ENCODE results near the gene CHRNA4.

DNA sequence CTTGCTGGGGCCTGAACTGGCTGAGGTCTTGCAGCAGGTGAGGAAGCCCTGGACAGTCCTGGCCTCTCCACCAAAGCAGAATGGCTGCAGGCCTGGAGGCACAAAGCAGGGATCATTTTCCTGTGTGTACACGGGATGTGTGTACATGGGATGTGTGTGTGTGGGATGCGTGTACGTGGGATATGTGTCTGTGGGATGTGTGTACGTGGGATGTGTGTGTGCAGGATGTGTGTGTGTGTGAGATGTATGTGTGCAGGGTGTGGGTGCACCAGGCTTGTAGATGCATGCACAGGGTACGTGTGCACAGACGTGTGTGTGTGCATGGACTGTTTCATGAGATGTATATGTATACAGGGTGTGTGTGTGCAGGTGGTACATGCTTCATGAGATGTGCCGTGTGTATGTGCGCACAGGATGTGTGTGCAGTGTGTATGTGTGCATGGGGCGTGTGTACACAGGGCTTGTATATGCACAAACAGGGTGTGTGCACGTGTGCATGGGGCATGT, 7.9 kb upstream of the CHRNA4 start:
- TF ChIP-seq, protein P1, sequence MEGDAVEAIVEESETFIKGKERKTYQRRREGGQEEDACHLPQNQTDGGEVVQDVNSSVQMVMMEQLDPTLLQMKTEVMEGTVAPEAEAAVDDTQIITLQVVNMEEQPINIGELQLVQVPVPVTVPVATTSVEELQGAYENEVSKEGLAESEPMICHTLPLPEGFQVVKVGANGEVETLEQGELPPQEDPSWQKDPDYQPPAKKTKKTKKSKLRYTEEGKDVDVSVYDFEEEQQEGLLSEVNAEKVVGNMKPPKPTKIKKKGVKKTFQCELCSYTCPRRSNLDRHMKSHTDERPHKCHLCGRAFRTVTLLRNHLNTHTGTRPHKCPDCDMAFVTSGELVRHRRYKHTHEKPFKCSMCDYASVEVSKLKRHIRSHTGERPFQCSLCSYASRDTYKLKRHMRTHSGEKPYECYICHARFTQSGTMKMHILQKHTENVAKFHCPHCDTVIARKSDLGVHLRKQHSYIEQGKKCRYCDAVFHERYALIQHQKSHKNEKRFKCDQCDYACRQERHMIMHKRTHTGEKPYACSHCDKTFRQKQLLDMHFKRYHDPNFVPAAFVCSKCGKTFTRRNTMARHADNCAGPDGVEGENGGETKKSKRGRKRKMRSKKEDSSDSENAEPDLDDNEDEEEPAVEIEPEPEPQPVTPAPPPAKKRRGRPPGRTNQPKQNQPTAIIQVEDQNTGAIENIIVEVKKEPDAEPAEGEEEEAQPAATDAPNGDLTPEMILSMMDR (IDR thresholded peaks at IDR 0.05) = no peak
- TF ChIP-seq POLR2A (IDR thresholded peaks at IDR 0.05) = no peak
